Stimulated activated naive CD8-positive, alpha-beta T cell treated with anti-CD3 and anti-CD28 coated beads, Interleukin-15, amount 100 ng/mL, for 72 hours (primary cell): Measurements from ENCODE around the gene EHF.

Source experiments
- ATAC-seq: fragments of 150-1000 bp; cut with Tn5 transposase; 2 replicates; pipeline ENCODE4 v1.10.0; 2021; ENCODE audit warnings: mild to moderate bottlenecking, moderate library complexity
- DNase-seq, 2 donors: peaks; one replicate each; pipeline ENCODE4 v3.0.0; 2021 to 2022
- H3K27ac Mint-ChIP-seq, 2 donors: one replicate each; pipeline ENCODE4 v1.8.0; 2022; ENCODE audit warnings: mild to moderate bottlenecking in 2 of 2, mixed read lengths in 2 of 2, moderate library complexity in 2 of 2
- H3K27me3 Mint-ChIP-seq: one replicate; pipeline ENCODE4 v1.8.0; 2022; ENCODE audit warnings: mixed read lengths
- H3K4me1 Mint-ChIP-seq: one replicate; pipeline ENCODE4 v1.8.0; 2022; ENCODE audit warnings: mild to moderate bottlenecking, mixed read lengths
- H3K4me3 Mint-ChIP-seq, 2 donors: one replicate each; pipeline ENCODE4 v1.8.0; 2022; ENCODE audit warnings: mild to moderate bottlenecking in 2 of 2, mixed read lengths in 2 of 2, moderate library complexity in 1 of 2
- H3K9me3 Mint-ChIP-seq, 2 donors: one replicate each; pipeline ENCODE4 v1.8.0; 2022; ENCODE audit warnings: mixed read lengths in 2 of 2

EHF gene

DNA sequence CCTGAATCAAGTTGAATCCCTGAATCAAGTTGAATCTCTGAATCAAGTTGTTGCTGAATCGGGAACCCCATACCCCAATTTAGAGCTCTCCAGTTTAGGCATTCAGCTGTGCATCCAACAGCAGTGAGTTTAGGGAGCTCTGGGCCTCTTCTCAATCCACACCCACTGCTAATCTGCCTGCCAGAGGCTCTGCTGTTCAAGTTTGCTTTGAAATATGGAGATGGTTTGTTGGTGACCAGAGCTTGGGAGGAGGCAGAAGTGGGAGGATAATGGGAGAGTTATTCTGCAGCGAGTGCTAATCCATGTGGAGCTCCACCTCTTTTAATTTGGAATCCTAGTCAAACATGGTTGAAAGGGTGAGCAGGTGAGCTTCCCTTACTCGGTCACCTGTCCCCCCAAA lies 22.4 kb downstream of the EHF start:
- ATAC-seq (no peak), DNase-seq (no peak)
- H3K9me3 Mint-ChIP-seq, result no peaks in the 10 kb centered on the region
- peaks cover 4% of the 10 kb centered on the region for H3K4me1 Mint-ChIP-seq
- H3K27ac Mint-ChIP-seq, result no peak overlapping the region
- H3K4me3 Mint-ChIP-seq, result no peak overlapping the region
- peaks cover 96% of the 10 kb centered on the region for H3K27me3 Mint-ChIP-seq

DNA sequence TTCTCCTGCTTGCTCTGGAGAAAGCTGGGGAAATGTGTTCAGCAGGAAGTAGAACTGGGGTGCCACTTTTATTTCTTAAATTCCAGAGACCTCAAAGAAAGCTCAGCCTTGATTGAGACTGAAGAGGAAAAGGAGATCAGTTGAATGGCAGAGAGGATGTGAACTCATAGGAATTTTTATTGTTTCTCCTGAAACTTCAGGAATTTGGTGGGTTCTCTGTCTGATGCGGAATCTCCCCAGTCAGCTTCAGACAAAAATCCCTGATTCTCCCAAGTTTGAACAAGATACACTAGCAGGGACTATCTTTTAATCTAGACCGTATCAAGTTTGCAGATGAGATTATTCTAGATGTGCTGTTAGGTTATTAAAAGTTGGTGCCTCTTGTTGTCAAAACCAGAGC lies 23.0 kb downstream of the EHF start:
- Mint-ChIP-seq H3K27ac (no peak overlapping the region), H3K4me3 (no peak overlapping the region), H3K9me3 (no peaks in the 10 kb centered on the region), H3K27me3 (peaks cover 91% of the 10 kb centered on the region), H3K4me1 (peaks cover 5% of the 10 kb centered on the region)
- DNase-seq (no peak), ATAC-seq (no peak)

- Mint-ChIP-seq H3K4me1 (peaks cover 15% of the 10 kb centered on the region), H3K9me3 (no peaks in the 10 kb centered on the region), H3K27me3 (peaks cover 81% of the 10 kb centered on the region), H3K4me3 (no peak overlapping the region), H3K27ac (no peak overlapping the region)
- ATAC-seq, result no peak
- no peak for DNase-seq
These were observed 23.9 kb downstream of the EHF start for GRCh38 chr11:34644669-34645406.

DNA sequence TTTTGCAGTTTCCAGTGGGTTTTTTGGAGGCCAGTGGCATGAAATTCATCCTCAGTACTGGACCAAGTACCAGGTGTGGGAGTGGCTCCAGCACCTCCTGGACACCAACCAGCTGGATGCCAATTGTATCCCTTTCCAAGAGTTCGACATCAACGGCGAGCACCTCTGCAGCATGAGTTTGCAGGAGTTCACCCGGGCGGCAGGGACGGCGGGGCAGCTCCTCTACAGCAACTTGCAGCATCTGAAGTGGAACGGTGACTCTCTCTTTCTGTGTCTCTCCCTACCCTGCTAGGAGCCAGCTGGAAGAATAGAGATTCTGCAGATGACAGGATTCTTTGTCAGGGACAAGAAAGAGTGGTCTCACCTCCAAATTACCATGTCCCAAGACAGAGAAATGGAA lies 25.5 kb downstream of the EHF start:
- H3K27me3 Mint-ChIP-seq, result peaks cover 65% of the 10 kb centered on the region
- ATAC-seq (no peak), DNase-seq (no peak)
- H3K9me3 Mint-ChIP-seq, result no peaks in the 10 kb centered on the region
- no peak overlapping the region for H3K4me3 Mint-ChIP-seq
- no peak overlapping the region for H3K27ac Mint-ChIP-seq
- peaks cover 31% of the 10 kb centered on the region for H3K4me1 Mint-ChIP-seq

DNA sequence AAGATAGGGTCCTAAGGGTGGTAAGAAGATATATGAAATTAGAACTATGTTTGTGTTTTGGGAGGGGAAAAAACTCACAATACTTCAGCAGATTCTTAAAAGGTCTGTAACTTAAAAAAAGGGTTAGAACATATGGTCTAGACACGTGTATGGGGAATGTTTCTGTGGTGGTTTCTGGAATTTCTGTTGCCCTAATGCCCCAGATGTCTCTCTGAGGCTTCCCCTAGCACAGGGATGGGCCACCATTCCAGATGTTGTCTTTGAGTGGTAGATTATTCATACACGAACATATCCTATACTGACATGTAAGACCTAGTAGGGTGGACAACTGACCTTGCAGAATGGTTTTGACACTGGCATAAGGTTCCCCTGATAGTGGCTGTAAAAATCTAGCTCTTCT lies 26.2 kb downstream of the EHF start:
- Mint-ChIP-seq H3K27ac (no peak overlapping the region), H3K4me3 (no peak overlapping the region), H3K27me3 (peaks cover 63% of the 10 kb centered on the region), H3K4me1 (peaks cover 37% of the 10 kb centered on the region), H3K9me3 (no peaks in the 10 kb centered on the region)
- ATAC-seq (no peak), DNase-seq (no peak)

DNA sequence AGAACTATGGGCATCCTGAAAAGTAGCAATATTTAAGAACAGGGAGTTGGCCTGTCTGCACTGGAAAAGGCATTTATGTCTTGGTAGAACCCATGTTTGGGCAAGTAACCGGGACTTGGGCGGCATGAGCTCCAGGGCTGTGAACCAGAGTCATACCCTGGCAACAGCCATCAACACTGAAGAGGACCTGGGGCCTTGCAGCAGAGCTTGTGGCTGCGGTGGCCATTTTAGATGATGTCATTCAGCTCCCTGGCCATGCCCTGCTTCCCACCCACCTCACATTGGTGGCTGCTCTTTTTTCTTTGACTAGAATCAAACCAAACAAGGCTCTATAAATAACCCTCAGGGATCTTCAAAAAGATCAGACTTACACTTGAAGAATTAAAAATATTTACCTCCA lies 26.6 kb downstream of the EHF start:
- Mint-ChIP-seq H3K4me3 (no peak overlapping the region), H3K27me3 (peaks cover 63% of the 10 kb centered on the region), H3K9me3 (no peaks in the 10 kb centered on the region), H3K27ac (no peak overlapping the region), H3K4me1 (peaks cover 41% of the 10 kb centered on the region)
- no peak for DNase-seq
- no peak for ATAC-seq

GRCh38 chr11:34648036-34648435 lies 27.1 kb downstream of the EHF start:
- no peak overlapping the region for H3K27ac Mint-ChIP-seq
- ATAC-seq (no peak), DNase-seq (no peak)
- H3K4me3 Mint-ChIP-seq, result no peak overlapping the region
- H3K9me3 Mint-ChIP-seq, result no peaks in the 10 kb centered on the region
- peaks cover 46% of the 10 kb centered on the region for H3K4me1 Mint-ChIP-seq
- peaks cover 63% of the 10 kb centered on the region for H3K27me3 Mint-ChIP-seq

DNA sequence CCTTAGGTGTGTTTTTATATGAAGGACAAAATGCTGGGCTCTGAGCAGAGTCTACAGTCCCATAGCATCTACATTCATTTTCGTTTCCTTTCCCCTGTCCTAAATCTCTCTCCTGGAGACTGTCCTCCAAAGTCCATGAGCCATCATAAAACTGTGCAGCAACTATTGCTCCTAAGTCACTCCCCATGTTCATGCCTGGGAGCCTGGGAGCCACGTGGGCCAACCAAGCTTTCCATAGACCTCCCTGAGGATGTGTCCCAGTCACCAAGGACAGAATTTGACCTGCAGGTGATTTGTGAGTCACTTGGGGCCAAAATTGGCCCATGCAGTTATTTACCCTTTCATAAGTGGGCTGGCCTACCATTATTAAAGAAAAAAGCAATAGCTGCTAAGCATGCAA lies 28.7 kb downstream of the EHF start:
- Mint-ChIP-seq H3K4me1 (peaks cover 56% of the 10 kb centered on the region), H3K27ac (no peak overlapping the region), H3K9me3 (no peaks in the 10 kb centered on the region), H3K4me3 (no peak overlapping the region), H3K27me3 (peaks cover 63% of the 10 kb centered on the region)
- ATAC-seq (no peak), DNase-seq (no peak)

DNA sequence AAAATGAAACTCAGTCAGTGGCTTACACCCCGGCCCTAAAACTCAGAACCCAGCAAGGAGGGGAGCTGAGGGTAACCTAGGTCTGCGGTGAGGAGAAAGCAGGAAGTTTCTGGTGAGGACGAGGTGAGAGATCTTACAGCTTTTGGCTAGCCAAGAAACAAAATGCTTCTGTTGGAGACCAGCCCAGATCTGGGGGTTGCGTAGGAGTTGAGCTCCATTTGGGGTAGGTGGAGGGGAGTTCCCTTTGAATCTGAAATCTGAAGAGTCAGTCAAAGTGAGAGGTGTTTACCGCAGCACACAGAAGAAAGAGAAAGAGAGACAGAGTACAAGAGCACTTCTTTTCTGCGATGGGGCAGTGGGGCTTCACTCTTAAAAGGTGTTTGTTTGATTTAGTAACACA lies 29.6 kb downstream of the EHF start:
- no peaks in the 10 kb centered on the region for H3K9me3 Mint-ChIP-seq

GRCh38 chr11:34651551-34651950 lies 30.7 kb downstream of the EHF start:
- no peak for DNase-seq
- peaks cover 56% of the 10 kb centered on the region for H3K4me1 Mint-ChIP-seq
- no peak overlapping the region for H3K4me3 Mint-ChIP-seq
- peaks cover 62% of the 10 kb centered on the region for H3K27me3 Mint-ChIP-seq
- H3K27ac Mint-ChIP-seq, result no peak overlapping the region
- no peaks in the 10 kb centered on the region for H3K9me3 Mint-ChIP-seq
- ATAC-seq, result no peak

More for the DNA sequence above, 29.6 kb downstream of the EHF start:
- ATAC-seq (peak; percentile 97), DNase-seq (peak; percentile 89 to 96)
- Mint-ChIP-seq H3K4me3 (peak overlapping the region; percentile 5 to 15), H3K27me3 (peaks cover 63% of the 10 kb centered on the region), H3K27ac (no peak overlapping the region), H3K4me1 (peaks cover 56% of the 10 kb centered on the region)

DNA sequence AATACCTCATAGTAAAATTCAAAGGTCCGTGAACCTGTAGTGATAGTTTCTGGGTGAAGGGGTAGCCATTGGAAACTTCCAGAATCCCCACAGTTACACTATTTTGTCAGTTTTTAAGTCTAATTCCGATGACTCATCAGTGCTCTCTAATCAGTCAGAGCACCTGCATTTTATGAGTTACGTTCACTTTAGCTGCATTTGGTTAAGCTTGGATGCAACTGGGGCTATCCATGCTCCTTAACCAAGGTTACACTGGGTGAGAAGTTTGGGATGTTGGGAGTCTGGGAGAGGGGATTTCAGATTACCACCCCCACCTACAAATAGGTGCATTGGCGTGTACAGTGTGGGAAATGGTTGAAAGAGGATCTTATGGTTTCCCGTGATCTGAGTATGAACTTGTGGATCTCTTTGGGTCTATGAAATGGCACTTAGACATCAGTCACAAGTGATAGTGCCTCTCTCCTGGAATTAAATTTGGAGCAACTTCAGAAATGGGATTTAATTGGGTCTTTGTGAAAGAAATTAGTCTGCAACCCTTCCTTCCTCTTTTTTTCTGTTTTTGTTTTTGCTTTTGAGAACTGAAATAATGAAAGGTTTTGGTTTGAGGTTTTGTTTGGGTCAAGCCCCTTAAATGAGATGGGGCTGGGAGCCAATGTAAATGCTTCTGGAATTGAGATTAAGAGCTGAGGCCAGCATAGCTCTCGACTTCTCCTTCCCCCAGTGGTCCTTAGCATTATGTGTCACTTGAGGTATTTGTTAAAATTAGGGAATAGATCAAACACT lies 31.5 kb downstream of the EHF start:
- DNase-seq (no peak), ATAC-seq (no peak)
- Mint-ChIP-seq H3K9me3 (no peaks in the 10 kb centered on the region), H3K4me3 (no peak overlapping the region), H3K27me3 (peaks cover 62% of the 10 kb centered on the region), H3K27ac (peak overlapping the region in 1 of 2 donors; percentile 56), H3K4me1 (peaks cover 56% of the 10 kb centered on the region)

DNA sequence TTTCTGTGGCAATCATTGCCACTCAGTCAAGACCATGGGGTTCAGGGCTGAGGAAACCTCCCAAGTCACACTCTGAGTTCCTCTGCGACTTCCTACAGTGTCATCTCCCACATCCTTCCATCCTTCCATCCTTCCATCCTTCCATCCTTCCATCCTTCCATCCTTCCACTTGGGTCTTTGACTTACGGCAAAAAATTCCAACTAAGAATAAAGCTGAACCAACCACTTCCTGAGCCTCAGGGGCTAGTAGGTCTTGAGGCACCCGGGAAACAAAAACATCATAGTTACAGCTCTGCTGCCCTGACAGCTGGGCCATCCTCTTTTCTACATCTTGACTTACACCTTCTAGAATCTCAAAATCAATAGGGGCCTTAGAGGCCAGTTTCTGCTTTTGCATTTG lies 32.1 kb downstream of the EHF start:
- DNase-seq (no peak), ATAC-seq (no peak)
- peaks cover 61% of the 10 kb centered on the region for H3K27me3 Mint-ChIP-seq
- no peak overlapping the region for H3K4me3 Mint-ChIP-seq
- H3K27ac Mint-ChIP-seq, result no peak overlapping the region
- H3K9me3 Mint-ChIP-seq, result no peaks in the 10 kb centered on the region
- peaks cover 52% of the 10 kb centered on the region for H3K4me1 Mint-ChIP-seq

DNA sequence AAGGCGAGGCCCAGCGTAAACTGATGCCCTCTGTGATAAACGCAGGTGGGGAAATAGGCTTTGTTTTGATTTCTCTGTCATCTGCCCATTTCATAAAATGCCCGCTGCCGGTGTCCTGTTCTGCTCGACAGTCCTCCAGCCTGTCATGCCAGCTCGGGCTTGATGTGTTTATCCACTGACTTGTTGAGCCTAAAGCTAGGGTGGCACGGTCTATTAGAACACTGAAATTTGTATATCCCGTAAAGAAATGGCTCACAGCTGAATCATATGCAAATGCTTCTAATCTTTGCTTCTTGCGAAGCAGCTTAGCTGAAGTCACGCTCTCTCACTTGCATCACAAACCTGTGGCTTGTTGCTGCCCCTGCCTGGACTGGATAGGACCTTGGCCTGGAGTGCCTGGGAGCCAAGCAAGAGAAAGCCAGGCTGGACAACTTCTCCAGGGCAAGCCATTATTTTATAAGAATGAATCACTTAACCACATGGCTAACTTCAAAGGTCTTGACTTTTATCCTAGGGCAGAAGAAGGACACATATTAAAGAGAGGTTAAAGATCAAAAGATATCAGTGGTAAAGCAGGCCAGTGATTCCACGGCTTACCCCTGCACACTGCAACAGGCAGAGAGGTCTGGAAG lies 33.1 kb downstream of the EHF start:
- Mint-ChIP-seq H3K4me3 (no peak overlapping the region), H3K9me3 (no peaks in the 10 kb centered on the region), H3K4me1 (peaks cover 50% of the 10 kb centered on the region), H3K27ac (no peak overlapping the region), H3K27me3 (peaks cover 70% of the 10 kb centered on the region)
- DNase-seq, result no peak
- ATAC-seq, result no peak

DNA sequence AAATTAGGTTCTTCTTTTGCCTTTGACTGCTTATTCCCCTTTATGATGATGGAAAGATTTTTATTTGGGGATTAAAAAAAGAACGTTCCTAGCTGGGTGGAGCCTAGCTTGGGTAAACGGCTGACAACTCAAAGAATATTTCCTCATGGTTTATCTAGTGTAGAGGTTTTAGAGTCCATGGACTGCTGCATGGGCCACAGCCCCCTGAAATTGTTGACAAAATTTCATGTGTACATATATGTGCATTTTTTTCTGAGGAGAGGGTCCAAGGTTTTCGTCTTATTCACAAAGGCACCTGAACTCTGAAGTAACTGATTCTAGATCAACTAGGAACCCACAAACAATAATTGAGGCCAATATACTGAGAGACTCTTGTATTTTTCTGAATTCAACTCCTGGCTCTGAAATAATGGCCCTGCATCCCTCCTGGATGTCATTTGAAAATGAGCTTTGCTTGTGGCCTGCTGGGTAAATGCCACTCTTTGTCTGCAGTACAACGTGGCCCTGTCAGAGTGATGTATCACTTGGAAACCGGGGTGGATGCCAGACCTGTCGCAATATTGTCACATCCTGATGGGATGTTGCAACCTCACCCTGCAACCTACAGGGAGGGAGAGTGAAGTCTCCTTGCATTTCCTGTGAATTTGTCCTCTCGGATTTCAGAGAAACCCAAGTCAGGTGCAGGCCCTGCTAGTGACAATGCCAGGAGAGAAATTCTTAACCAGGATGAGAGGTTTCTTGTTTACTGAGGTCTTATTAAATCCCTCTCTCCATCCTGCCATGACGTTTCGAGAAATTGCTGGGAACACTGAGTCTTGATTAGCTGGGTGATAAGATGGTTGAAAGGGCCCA lies 33.8 kb downstream of the EHF start:
- Mint-ChIP-seq H3K27ac (no peak overlapping the region), H3K4me3 (no peak overlapping the region), H3K9me3 (no peaks in the 10 kb centered on the region), H3K4me1 (peaks cover 42% of the 10 kb centered on the region), H3K27me3 (peaks cover 77% of the 10 kb centered on the region)
- DNase-seq (no peak), ATAC-seq (no peak)

- Mint-ChIP-seq H3K27me3 (peaks cover 85% of the 10 kb centered on the region), H3K27ac (no peak overlapping the region)
- no peak for DNase-seq
These were observed 34.6 kb downstream of the EHF start for GRCh38 chr11:34655335-34656008.

More at GRCh38 chr11:34655335-34656008, 34.6 kb downstream of the EHF start:
- no peak overlapping the region for H3K4me3 Mint-ChIP-seq
- H3K9me3 Mint-ChIP-seq, result no peaks in the 10 kb centered on the region
- ATAC-seq, result no peak
- H3K4me1 Mint-ChIP-seq, result peaks cover 35% of the 10 kb centered on the region
